ENCODE results near the gene YTHDC2. TPM values are rescaled to one million over a fixed set of nuclear protein-coding genes. Genes with fewer than 3 reads are reported as not detected.

Gene YTHDC2
- polyA plus RNA-seq, 1 experiment: 2.5 TPM

GRCh38 chr5:113518884-113519283 lies 5.4 kb downstream of the YTHDC2 start:
- TF ChIP-seq CTCF (IDR thresholded peaks at IDR 0.05; ENCODE audit: insufficient read depth, low read depth, low read length): no peak
- Histone ChIP-seq H3K27me3 (ENCODE audit: control insufficient read depth, insufficient read depth, low read length) (no peaks in the 10 kb centered on the region), H3K4me3 (ENCODE audit: low read depth, low read length) (no peak overlapping the region), H3K36me3 (ENCODE audit: control insufficient read depth, insufficient read depth, low read length) (no peaks in the 10 kb centered on the region)
- ChIA-PET POLR2A (no interaction called here), CTCF (interaction anchor here (0.7 kb wide), 2 partner anchors 26 to 303 kb away, joined by 3 to 4 read pairs; no protein-coding TSS in a partner anchor)
- DNase-seq (ENCODE audit: low read depth): no peak

GRCh38 chr5:113519412-113519811 lies 5.9 kb downstream of the YTHDC2 start:
- POLR2A ChIA-PET: no interaction called here
- H3K36me3 ChIP-seq (ENCODE audit: control insufficient read depth, insufficient read depth, low read length): no peaks in the 10 kb centered on the region
- no peak for DNase-seq (ENCODE audit: low read depth)
- H3K4me3 ChIP-seq (ENCODE audit: low read depth, low read length): no peak overlapping the region
- no peak for TF ChIP-seq CTCF (IDR thresholded peaks at IDR 0.05; ENCODE audit: insufficient read depth, low read depth, low read length)
- no peaks in the 10 kb centered on the region for H3K27me3 ChIP-seq (ENCODE audit: control insufficient read depth, insufficient read depth, low read length)
- CTCF ChIA-PET: no interaction called here

GRCh38 chr5:113520429-113520828 lies 6.9 kb downstream of the YTHDC2 start:
- H3K4me3 ChIP-seq (ENCODE audit: low read depth, low read length): no peak overlapping the region
- CTCF ChIA-PET: interaction anchor here (0.8 kb wide), 1 partner anchor 17 kb away, joined by 3 read pairs; no protein-coding TSS in a partner anchor
- no peaks in the 10 kb centered on the region for H3K27me3 ChIP-seq (ENCODE audit: control insufficient read depth, insufficient read depth, low read length)
- peak; percentile 4 for DNase-seq (ENCODE audit: low read depth)
- POLR2A ChIA-PET: no interaction called here
- no peaks in the 10 kb centered on the region for H3K36me3 ChIP-seq (ENCODE audit: control insufficient read depth, insufficient read depth, low read length)
- TF ChIP-seq CTCF (IDR thresholded peaks at IDR 0.05; ENCODE audit: insufficient read depth, low read depth, low read length): no peak

- POLR2A ChIA-PET: no interaction called here
- CTCF ChIA-PET: interaction anchor here (0.8 kb wide), 1 partner anchor 16 kb away, joined by 3 read pairs; no protein-coding TSS in a partner anchor
- Histone ChIP-seq H3K27me3 (ENCODE audit: control insufficient read depth, insufficient read depth, low read length) (no peaks in the 10 kb centered on the region), H3K4me3 (ENCODE audit: low read depth, low read length) (no peak overlapping the region), H3K36me3 (ENCODE audit: control insufficient read depth, insufficient read depth, low read length) (no peaks in the 10 kb centered on the region)
- no peak for TF ChIP-seq CTCF (IDR thresholded peaks at IDR 0.05; ENCODE audit: insufficient read depth, low read depth, low read length)
- DNase-seq (ENCODE audit: low read depth): no peak
These were observed 7.4 kb downstream of the YTHDC2 start for GRCh38 chr5:113520899-113521298.

- ChIA-PET POLR2A (no interaction called here), CTCF (interaction anchor here (1.4 kb wide), 1 partner anchor 18 kb away, joined by 3 read pairs; no protein-coding TSS in a partner anchor)
- Histone ChIP-seq H3K36me3 (ENCODE audit: control insufficient read depth, insufficient read depth, low read length) (no peaks in the 10 kb centered on the region), H3K4me3 (ENCODE audit: low read depth, low read length) (no peak overlapping the region), H3K27me3 (ENCODE audit: control insufficient read depth, insufficient read depth, low read length) (no peaks in the 10 kb centered on the region)
- no peak for DNase-seq (ENCODE audit: low read depth)
- no peak for TF ChIP-seq CTCF (IDR thresholded peaks at IDR 0.05; ENCODE audit: insufficient read depth, low read depth, low read length)
These were observed 9.7 kb downstream of the YTHDC2 start for GRCh38 chr5:113523168-113523567.

Data from BJ (cell line).